PFSK-1 (cell line): ENCODE measurements around the gene PNMT.

Source experiments
- FOXP2 ChIP-seq: optimal IDR thresholded peaks from 2 replicates; pipeline ENCODE3; 2011; ENCODE audit warnings: borderline replicate concordance, control low read depth, inconsistent platforms; ENCODE audit not compliant: insufficient read depth; ENCODE audit errors: extremely low read length, extremely low read depth
- POLR2AphosphoS5 ChIP-seq: IDR thresholded peaks from 2 replicates; pipeline ENCODE4 v1.6.1; 2012; ENCODE audit warnings: low read depth, mild to moderate bottlenecking, control low read depth, low read length, moderate library complexity
- REST ChIP-seq, 2 experiments: IDR thresholded peaks; 2 replicates each; pipeline versions ENCODE4 v1.6.1 to v1.8.0; 2011 to 2012; ENCODE audit warnings: low read depth in 2 of 2, low read length in 2 of 2, control low read depth in 1 of 2, inconsistent platforms in 1 of 2, mild to moderate bottlenecking in 1 of 2, moderate library complexity in 1 of 2; ENCODE audit not compliant: insufficient read depth in 1 of 2
- SIN3A ChIP-seq: IDR thresholded peaks from 2 replicates; pipeline ENCODE4 v1.6.1; 2012; ENCODE audit warnings: mild to moderate bottlenecking, low read length, moderate library complexity, borderline replicate concordance; ENCODE audit not compliant: insufficient read depth
- TAF1 ChIP-seq: IDR thresholded peaks from 2 replicates; pipeline ENCODE4 v1.6.1; 2012; ENCODE audit warnings: low read length, control low read depth, borderline replicate concordance; ENCODE audit not compliant: insufficient read depth

GRCh38 chr17:39709319-39709997 is 41.2 kb downstream of the PNMT start:
- TF ChIP-seq FOXP2, result no peak
- no peak for TF ChIP-seq POLR2AphosphoS5
- no peak for TF ChIP-seq TAF1
- no peak for TF ChIP-seq REST (IDR thresholded peaks at IDR 0.05; ENCODE audit: insufficient read depth in 1 of 2, low read depth in 2 of 2, low read length in 2 of 2)
- no peak for TF ChIP-seq SIN3A
